NCI-H2171 (cell line): ENCODE measurements around the gene SYNPR.

ENCODE experiments used
- DNase-seq: peaks from one replicate; lab custom pipeline; 2025; lab: John Stamatoyannopoulos, UW

Gene SYNPR

GRCh38 chr3:63384382-63384781 lies 106.3 kb downstream of the SYNPR start:
- no peak for DNase-seq

GRCh38 chr3:63385629-63386028 lies 107.5 kb downstream of the SYNPR start:
- DNase-seq: no peak

- DNase-seq: no peak
Measured at GRCh38 chr3:63386568-63386967, 108.5 kb downstream of the SYNPR start.

GRCh38 chr3:63387568-63387967 lies 109.5 kb downstream of the SYNPR start:
- DNase-seq: no peak

GRCh38 chr3:63390710-63391230 lies 112.7 kb downstream of the SYNPR start:
- DNase-seq: no peak

- DNase-seq: no peak
Measured at GRCh38 chr3:63395960-63396359, 117.9 kb downstream of the SYNPR start.

GRCh38 chr3:63400246-63400860 lies 122.2 kb downstream of the SYNPR start:
- DNase-seq: no peak

GRCh38 chr3:63405882-63406281 lies 127.8 kb downstream of the SYNPR start:
- no peak for DNase-seq

GRCh38 chr3:63413523-63413922 lies 135.4 kb downstream of the SYNPR start:
- no peak for DNase-seq

- DNase-seq: no peak
Measured at GRCh38 chr3:63414607-63415006, 136.5 kb downstream of the SYNPR start.

- DNase-seq: no peak
Measured at GRCh38 chr3:63429905-63430304, 151.8 kb downstream of the SYNPR start.

GRCh38 chr3:63430875-63431274 lies 152.8 kb downstream of the SYNPR start:
- DNase-seq: no peak

- DNase-seq: no peak
Measured at GRCh38 chr3:63437858-63438257, 159.8 kb downstream of the SYNPR start.

GRCh38 chr3:63438826-63439371 lies 160.8 kb downstream of the SYNPR start:
- DNase-seq: no peak

GRCh38 chr3:63441262-63441661 lies 163.2 kb downstream of the SYNPR start:
- no peak for DNase-seq

- DNase-seq: no peak
Measured at GRCh38 chr3:63442918-63443317, 164.8 kb downstream of the SYNPR start.

- no peak for DNase-seq
Measured at GRCh38 chr3:63450023-63450422, 171.9 kb downstream of the SYNPR start.

GRCh38 chr3:63450634-63451363 lies 172.7 kb downstream of the SYNPR start:
- no peak for DNase-seq

- no peak for DNase-seq
Measured at GRCh38 chr3:63456901-63457300, 178.8 kb downstream of the SYNPR start.

- DNase-seq: no peak
Measured at GRCh38 chr3:63458405-63458804, 180.3 kb downstream of the SYNPR start.

GRCh38 chr3:63462732-63463131 lies 184.6 kb downstream of the SYNPR start:
- no peak for DNase-seq

GRCh38 chr3:63467392-63467791 lies 189.3 kb downstream of the SYNPR start:
- no peak for DNase-seq

GRCh38 chr3:63470745-63471144 lies 192.6 kb downstream of the SYNPR start:
- no peak for DNase-seq
